Smooth muscle cell (in vitro differentiated cells): Measurements from ENCODE around the gene KIRREL3. TPM values are rescaled to one million over a fixed set of nuclear protein-coding genes. Genes with fewer than 3 reads are reported as not detected.
A peak's percentile ranks its signal among the peaks of the same experiment; 100 is the strongest.

Experiments used
- DNase-seq: peaks from one replicate; lab custom pipeline; 2025; ENCODE audit not compliant: unreplicated experiment; lab: John Stamatoyannopoulos, UW
- H2AFZ ChIP-seq: fragments of 200-600 bp; sonication (generic); 2 replicates; pipeline ENCODE4 v1.6.0; 2016; ENCODE audit warnings: antibody characterized with exemption, low read depth, mild to moderate bottlenecking
- H3F3A ChIP-seq: fragments of 200-600 bp; sonication (generic); 2 replicates; pipeline ENCODE4 v1.6.0; 2017; ENCODE audit warnings: antibody characterized with exemption, low read depth
- H3K27ac ChIP-seq: fragments of 200-600 bp; sonication (generic); 2 replicates; pipeline ENCODE4 v1.5.1; 2016; ENCODE audit warnings: low read depth, mild to moderate bottlenecking
- H3K27me3 ChIP-seq: fragments of 200-600 bp; sonication (generic); 2 replicates; pipeline ENCODE4 v1.6.1; 2016; ENCODE audit warnings: low read depth, mild to moderate bottlenecking
- H3K36me3 ChIP-seq: fragments of 200-600 bp; sonication (generic); 2 replicates; pipeline ENCODE4 v1.5.1; 2016; ENCODE audit warnings: low read depth
- H3K4me1 ChIP-seq: fragments of 200-600 bp; sonication (generic); 2 replicates; pipeline ENCODE4 v1.5.1; 2016; ENCODE audit warnings: low read depth
- H3K4me2 ChIP-seq: fragments of 200-600 bp; sonication (generic); 2 replicates; pipeline ENCODE4 v1.6.0; 2016; ENCODE audit warnings: mild to moderate bottlenecking
- H3K4me3 ChIP-seq: fragments of 200-600 bp; sonication (generic); 2 replicates; pipeline ENCODE4 v1.5.1; 2016; ENCODE audit warnings: mild to moderate bottlenecking
- H3K79me2 ChIP-seq: fragments of 200-600 bp; sonication (generic); 2 replicates; pipeline ENCODE4 v1.6.0; 2016; ENCODE audit warnings: low read depth, mild to moderate bottlenecking
- H3K9ac ChIP-seq: fragments of 200-600 bp; sonication (generic); 2 replicates; pipeline ENCODE4 v1.6.0; 2016; ENCODE audit warnings: low read depth
- H3K9me3 ChIP-seq: fragments of 200-600 bp; sonication (generic); replicated peaks from 2 replicates; pipeline ENCODE4 v1.5.1; 2016; ENCODE audit warnings: low read depth
- H4K20me1 ChIP-seq: fragments of 200-600 bp; sonication (generic); 2 replicates; pipeline ENCODE4 v1.6.0; 2016; ENCODE audit warnings: low read depth
- WGBS: methylation state at CpG from one replicate; pipeline ENCODE4 v1.1.7; 2016; ENCODE audit warnings: low lambda C conversion rate; 5-methylcytosine and 5-hydroxymethylcytosine counted together
- polyA plus RNA-seq: library from polyadenylated mRNA; unstranded; fragments of >200 nt; fragmentation: Nextera tagmentation; extraction: Ambion mirVana; gene quantifications from 2 replicates; pipeline ENCODE4 v1.2.1, GENCODE V29; 2016
- total RNA-seq: library from RNA; depleted of rRNA; stranded (reverse); fragments of >200 nt; gene quantifications from 2 replicates; pipeline ENCODE4 v1.2.3, GENCODE V29; 2014
- TF ChIP-seq, protein P1 (sequence below): fragments of 200-600 bp; sonication (generic); IDR thresholded peaks from 2 replicates; pipeline ENCODE4 v1.5.1; 2017; ENCODE audit warnings: borderline replicate concordance, mild to moderate bottlenecking, antibody characterized with exemption; ENCODE audit not compliant: insufficient read depth, poor library complexity, severe bottlenecking

Gene KIRREL3
- total and polyA plus RNA-seq, 2 experiments from 2014 or later, result 1.2 TPM; not detected in 1

DNA sequence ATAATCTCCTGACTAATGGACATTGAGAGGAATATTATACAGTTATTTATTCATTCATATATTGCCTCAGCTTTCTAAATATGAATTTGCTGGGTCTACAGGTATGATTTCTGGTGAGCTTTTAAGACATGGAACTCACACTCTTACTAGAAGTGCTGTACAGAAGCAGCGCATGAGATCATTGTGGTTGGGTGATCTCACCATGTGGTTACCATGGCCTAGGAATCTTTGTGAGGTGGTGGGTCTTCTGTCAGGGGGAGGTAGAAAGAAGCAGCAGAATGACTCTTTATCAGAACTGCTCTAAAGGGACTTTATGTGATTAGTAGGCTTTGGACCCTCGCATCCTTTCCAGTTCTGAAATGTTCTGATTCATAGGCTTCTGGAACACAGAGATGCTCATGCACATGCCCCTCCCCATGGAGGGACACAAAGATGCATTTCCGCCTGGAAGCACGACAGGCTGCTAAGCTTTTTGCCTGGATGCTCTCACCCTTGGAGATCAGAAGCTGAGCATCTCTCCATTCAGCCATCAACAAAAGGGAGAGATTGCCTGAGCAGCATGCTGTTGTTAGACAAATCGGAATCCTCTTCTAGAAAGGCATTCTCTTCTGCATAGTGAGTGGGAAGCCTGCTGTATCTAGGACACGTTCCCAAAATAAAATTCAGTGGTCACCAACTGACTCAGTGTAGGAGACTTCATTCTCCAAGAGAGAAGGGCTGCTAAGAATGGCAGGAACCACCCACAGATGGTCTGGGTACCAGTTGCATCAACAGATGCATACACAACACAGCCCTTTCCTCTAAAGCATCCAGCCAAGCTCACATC is 51.3 kb downstream of the KIRREL3 start:
- Histone ChIP-seq H3K9me3 (no peaks in the 10 kb centered on the region), H3K4me3 (no peak overlapping the region), H3K4me1 (peaks cover 21% of the 10 kb centered on the region), H3K36me3 (no peaks in the 10 kb centered on the region), H3K27me3 (peaks cover 15% of the 10 kb centered on the region), H3F3A (no peaks in the 10 kb centered on the region), H3K9ac (peak overlapping the region; percentile 47), H3K4me2 (peak overlapping the region; percentile 30), H3K79me2 (no peaks in the 10 kb centered on the region), H3K27ac (peak overlapping the region; percentile 89), H2AFZ (no peak overlapping the region), H4K20me1 (no peaks in the 10 kb centered on the region)
- WGBS, result 55% methylated on average over 6 of the region's 6 CpGs
- no peak for DNase-seq
- TF ChIP-seq, protein P1, sequence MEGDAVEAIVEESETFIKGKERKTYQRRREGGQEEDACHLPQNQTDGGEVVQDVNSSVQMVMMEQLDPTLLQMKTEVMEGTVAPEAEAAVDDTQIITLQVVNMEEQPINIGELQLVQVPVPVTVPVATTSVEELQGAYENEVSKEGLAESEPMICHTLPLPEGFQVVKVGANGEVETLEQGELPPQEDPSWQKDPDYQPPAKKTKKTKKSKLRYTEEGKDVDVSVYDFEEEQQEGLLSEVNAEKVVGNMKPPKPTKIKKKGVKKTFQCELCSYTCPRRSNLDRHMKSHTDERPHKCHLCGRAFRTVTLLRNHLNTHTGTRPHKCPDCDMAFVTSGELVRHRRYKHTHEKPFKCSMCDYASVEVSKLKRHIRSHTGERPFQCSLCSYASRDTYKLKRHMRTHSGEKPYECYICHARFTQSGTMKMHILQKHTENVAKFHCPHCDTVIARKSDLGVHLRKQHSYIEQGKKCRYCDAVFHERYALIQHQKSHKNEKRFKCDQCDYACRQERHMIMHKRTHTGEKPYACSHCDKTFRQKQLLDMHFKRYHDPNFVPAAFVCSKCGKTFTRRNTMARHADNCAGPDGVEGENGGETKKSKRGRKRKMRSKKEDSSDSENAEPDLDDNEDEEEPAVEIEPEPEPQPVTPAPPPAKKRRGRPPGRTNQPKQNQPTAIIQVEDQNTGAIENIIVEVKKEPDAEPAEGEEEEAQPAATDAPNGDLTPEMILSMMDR, result no peak

DNA sequence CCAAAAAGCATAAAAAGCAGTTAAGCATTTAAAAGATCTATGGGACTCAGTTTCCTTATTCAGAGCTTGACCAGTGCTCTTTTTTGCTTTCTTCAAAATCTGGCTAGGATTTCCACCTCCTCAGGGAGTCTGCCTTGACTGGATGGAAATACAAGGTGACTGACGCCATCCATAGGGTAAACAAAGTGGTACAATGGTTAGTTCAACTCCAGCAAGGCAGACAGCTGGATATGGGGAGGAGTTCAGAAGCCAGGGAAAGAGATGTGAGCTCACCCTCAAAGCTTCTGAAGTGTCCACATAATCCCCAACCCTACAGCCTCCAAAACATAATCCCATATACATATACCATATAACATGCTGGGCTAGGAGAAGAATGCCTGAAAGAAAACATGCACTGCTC is 52.0 kb downstream of the KIRREL3 start:
- peak overlapping the region; percentile 88 for H3K27ac ChIP-seq
- H3K4me3 ChIP-seq, result no peak overlapping the region
- peak overlapping the region; percentile 30 for H3K4me2 ChIP-seq
- no peaks in the 10 kb centered on the region for H3F3A ChIP-seq
- no peak overlapping the region for H3K9ac ChIP-seq
- no peaks in the 10 kb centered on the region for H4K20me1 ChIP-seq
- TF ChIP-seq, protein P1, result no peak
- H3K36me3 ChIP-seq, result no peaks in the 10 kb centered on the region
- peaks cover 15% of the 10 kb centered on the region for H3K27me3 ChIP-seq
- WGBS, result 59% methylated on average over 1 of the region's 1 CpG
- H3K79me2 ChIP-seq, result no peaks in the 10 kb centered on the region
- no peaks in the 10 kb centered on the region for H3K9me3 ChIP-seq
- DNase-seq, result no peak
- no peak overlapping the region for H2AFZ ChIP-seq
- peaks cover 21% of the 10 kb centered on the region for H3K4me1 ChIP-seq

DNA sequence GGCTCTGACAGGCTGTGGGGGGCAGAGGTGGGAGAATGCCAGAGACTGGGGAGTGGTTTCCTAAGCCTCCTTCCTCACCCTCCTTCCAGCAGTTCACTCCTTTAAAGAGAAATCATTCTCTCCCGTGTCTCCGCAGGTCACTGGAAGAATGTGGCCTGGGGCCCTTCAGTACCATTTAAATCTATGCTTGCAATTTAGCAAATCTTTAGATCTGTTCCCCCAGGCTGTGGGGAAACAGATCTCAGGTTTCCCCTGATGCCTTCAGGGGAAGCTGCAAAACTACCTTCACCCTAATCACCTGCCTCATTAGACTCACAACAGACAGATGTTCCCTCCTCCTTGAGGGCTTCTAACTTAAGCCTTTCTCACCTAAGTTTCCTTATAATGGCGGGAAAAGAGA is 55.3 kb downstream of the KIRREL3 start:
- Histone ChIP-seq H3K4me1 (peaks cover 21% of the 10 kb centered on the region), H3K79me2 (no peaks in the 10 kb centered on the region), H3K4me2 (no peak overlapping the region), H4K20me1 (no peaks in the 10 kb centered on the region), H3K36me3 (no peaks in the 10 kb centered on the region), H3K27ac (no peak overlapping the region), H3K4me3 (no peak overlapping the region), H3K9me3 (no peaks in the 10 kb centered on the region), H2AFZ (no peak overlapping the region), H3K9ac (no peak overlapping the region), H3K27me3 (peaks cover 18% of the 10 kb centered on the region), H3F3A (no peaks in the 10 kb centered on the region)
- TF ChIP-seq, protein P1, result no peak
- no peak for DNase-seq
- WGBS, result 50% methylated on average over 3 of the region's 3 CpGs

DNA sequence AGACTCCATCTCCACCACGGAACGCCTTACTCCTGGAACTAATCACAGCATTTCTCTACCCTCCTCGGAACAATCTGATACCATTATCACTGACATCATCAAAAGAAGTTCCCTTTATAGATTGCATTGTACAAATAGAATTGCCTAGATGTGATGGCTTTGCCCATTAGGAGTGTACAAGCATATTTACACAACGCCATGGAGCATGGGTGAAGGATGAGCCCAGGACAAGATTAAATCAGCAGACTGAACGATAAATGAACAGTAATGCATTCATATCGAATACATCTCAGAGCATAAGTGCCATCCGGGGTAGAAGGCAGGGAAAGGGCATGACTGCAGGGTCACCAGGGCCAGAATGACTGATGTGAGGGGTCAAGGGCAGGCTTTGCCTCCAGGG is 57.3 kb downstream of the KIRREL3 start:
- WGBS, result 93% methylated on average over 7 of the region's 7 CpGs

More for the DNA sequence above, 57.3 kb downstream of the KIRREL3 start:
- TF ChIP-seq, protein P1, result no peak
- Histone ChIP-seq H3K4me1 (peaks cover 3% of the 10 kb centered on the region), H3K4me3 (no peak overlapping the region), H3K9me3 (no peaks in the 10 kb centered on the region), H3K27me3 (peaks cover 18% of the 10 kb centered on the region), H4K20me1 (no peaks in the 10 kb centered on the region), H3K9ac (no peak overlapping the region), H3K4me2 (no peak overlapping the region), H3K36me3 (no peaks in the 10 kb centered on the region), H3K27ac (no peak overlapping the region), H3F3A (no peaks in the 10 kb centered on the region), H2AFZ (no peak overlapping the region), H3K79me2 (no peaks in the 10 kb centered on the region)
- no peak for DNase-seq
